GM21723 (cell line): ENCODE data around the gene FASN.

Experiments
- ATAC-seq: cut with Tn5 transposase; IDR thresholded peaks from one replicate; pipeline ENCODE4 v1.9.1; 2021; ENCODE audit warnings: mild to moderate bottlenecking, moderate library complexity; ENCODE audit not compliant: unreplicated experiment

FASN gene

DNA sequence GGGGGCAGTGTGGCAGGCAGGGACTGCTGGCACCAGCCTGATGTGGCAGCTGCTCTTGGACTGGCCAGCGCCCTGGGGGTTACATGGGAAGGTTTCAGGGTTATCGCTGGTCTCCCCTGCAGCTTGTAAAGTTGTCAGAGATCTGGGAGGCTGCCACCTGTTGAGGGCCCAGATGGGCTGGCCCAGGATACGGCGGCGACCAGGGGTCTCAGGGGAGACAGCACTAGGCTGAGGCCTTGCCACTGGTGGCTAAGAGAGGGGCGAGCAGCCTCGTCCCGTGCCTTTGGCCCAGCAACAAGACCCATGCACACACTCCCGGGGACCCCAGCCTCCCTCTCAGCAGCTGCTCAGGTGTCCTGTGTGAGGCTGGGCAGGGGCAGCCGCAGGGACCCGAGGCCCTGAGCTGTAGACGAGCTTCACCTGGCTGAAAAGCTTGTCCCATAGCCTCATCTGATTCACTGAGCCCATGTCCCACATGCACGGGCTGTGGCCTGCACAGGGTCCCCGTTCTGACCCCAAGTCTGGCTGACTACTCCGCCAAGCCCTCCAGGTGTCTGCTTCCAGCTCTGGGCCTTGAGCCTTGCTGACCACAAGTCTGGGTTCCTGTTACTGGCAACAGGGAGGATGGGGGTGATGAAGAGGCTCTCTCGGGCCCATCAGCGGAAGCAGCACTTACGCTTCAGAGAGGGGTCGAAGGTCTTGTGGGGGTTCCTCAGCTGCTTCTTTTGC is 38.6 kb downstream of the FASN start:
- no peak for ATAC-seq

DNA sequence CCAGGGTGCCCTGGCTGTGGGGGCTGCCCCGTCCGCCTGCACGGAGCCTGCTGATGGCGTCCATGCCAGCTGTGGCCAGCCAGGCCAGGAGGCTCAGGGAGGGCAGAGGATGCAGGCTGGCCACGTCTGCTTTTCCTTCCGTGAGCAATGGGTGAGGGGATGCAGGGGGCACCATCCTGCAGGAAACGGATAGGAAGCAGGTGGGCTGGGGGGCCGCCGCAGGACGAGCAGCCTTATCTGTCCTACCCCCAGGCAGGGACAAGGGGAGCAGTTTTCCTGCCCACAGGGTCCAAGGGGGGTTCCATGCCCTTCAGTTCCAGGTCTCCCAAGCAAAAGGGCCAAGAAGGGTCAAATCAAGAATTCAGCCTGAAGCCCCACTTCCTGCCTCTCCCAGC is 39.2 kb downstream of the FASN start:
- ATAC-seq = no peak

DNA sequence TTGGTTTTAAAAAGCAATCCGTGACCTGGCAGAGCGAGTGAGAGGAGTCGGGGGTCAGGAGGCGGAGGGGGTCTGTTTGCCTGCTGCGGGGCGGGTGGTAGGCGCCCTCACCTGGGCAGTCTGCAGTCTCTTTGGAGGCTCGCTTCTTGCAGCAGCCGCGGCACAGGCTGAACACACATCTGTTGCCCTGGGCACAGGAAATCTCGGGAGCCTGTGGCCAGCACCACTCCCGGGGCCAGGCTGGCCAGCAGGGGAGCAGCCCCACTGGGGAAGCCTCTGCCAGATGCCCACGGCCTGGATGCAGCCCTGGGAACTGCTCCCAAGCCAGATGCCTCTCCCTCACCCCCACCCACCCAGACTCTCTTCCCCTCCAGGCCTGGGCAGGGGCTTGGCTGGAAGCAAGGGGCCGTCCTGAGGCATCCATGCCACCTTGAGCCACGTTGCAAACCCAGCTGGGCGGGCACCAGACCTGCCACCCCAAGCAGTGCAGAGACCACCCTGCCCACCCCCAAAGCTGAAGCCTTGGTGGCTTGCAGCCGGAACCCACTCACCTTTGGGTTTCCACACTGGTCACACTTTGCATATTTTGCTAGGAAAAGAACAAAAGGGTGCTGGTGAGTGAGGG is 39.7 kb downstream of the FASN start:
- ATAC-seq = no peak

DNA sequence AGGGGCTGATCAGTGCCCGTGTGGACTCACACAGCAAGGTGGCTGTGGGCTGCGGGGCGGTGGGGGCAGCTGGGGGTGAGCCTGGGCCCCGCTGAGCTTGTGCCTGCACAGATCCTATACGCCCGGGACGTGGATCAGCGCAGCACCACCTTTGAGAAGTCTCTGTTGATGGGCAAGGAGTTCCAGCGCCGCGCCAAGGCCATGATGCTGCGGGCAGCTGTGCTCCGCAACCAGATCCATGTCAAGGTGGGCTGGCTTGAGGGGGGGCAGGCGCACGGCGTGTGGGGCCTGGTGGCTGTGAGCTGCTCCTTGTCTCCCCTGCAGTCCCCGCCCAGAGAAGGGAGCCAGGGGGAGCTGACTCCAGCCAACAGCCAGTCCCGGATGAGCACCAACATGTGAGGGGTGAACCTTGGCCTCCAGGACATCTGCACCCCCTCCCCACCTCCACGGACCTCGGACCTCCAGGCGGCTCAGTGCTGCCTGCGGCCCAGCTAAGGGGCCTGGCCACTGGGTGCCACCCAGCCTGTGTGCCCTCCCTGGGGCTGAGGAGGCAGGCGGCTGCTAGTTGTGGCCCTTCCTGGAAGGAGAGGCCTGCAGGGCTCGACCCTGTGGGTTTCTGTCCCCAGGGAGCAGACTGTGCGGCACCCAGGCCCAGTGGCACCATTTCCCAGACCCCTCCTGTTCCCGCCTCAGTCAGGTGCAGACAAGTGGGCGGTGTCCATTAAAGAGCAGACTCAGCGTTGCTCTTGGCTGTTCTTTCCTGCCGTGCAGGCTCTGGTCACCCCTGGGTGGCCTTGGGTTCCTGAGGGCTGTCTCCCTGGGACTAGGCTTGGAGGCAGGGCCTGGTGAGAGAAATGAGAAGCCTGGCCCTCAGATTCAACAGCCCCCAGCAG is 41.1 kb downstream of the FASN start:
- no peak for ATAC-seq

DNA sequence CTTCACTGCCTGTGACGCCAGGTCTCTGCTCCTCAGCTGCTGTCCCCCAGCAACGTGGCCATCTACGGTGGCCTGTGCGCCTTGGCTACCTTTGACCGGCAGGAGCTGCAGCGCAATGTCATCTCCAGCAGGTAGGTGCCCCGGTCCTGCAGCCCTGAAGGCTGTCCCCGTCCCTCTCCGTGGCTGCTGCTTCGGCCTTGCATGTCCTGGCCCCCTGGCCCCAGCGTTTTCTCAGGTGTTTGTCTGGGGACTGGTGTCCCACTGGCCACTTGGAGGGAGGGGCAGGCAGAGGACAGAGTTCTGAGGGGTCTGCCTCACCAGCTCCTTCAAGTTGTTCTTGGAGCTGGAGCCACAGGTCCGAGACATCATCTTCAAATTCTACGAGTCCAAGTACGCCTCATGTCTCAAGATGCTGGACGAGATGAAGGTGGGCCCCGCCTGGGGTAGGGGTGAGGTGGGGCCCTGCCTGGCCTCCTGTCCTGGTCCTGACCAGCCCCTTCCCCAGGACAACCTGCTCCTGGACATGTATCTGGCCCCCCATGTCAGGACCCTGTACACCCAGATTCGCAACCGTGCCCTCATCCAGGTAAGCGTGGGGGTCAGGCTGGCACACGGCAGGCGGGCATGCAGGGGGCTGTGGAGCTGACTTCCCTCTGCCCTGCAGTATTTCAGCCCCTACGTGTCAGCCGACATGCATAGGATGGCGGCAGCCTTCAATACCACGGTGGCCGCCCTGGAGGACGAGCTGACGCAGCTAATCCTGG is 41.9 kb downstream of the FASN start:
- no peak for ATAC-seq

DNA sequence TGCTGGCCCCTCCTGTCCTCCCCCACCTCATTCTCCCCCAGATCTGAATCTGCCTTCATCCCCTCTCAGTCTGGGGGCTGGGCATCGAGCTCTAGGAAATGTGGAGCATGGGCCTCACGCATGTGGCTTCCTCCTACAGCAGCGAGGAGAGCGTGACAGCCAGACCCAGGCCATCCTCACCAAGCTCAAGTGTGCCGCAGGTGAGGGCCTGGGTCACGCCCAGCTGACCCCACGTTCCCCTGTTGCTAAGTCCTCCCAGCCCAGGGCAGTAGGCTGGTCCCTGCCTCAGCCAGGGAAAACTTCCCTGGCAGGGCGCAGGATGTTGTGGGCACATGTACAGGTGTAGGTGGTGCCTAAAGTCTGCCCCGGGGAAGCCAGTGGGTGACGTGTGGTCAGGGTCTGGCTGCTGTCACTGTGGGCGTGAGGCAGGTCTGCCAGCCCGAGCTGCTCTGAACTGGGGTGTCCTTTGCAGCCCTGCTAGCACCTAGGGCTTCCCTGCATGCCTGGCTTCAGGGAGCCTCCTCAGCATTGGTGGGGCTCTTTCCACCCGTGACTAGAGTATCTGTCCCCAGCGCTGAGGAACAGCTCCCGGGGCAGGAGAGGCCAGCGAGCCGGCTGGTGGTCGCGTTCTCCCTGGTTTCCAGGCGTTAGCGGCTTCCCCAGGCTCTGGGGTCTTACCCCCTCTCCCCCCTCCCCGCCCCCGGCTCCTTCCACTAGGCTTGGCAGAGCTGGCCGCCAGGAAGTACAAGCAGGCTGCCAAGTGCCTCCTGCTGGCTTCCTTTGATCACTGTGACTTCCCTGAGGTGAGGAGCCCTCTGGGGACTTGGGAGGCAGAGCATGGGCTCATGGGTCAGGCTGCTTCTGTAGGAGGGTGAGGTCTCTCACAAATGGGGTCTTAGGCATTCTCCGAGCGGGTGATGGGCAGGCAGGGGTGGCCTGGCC is 42.7 kb downstream of the FASN start:
- ATAC-seq = no peak

DNA sequence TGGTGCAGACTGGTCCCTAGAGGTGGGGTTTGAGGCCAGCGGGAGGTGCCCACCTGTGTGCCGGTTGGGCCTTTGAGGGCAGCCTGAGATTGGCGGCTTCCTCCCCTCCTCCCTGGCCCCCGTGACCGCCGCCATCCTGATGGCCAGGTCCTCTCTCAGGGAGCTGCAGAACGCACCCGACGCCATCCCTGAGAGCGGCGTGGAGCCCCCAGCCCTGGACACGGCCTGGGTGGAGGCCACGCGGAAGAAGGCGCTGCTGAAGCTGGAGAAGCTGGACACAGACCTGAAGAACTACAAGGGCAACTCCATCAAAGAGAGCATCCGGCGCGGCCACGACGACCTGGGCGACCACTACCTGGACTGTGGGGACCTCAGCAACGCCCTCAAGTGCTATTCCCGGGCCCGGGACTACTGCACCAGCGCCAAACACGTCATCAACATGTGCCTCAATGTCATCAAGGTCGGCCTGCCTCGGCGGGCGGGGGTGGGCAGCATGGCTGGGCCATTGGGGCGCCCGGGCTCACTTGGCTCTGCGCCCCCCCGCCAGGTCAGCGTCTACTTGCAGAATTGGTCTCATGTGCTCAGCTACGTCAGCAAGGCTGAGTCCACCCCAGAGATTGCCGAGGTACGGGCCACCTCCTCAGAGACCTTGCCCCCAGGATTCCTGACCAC is 43.5 kb downstream of the FASN start:
- ATAC-seq = no peak

DNA sequence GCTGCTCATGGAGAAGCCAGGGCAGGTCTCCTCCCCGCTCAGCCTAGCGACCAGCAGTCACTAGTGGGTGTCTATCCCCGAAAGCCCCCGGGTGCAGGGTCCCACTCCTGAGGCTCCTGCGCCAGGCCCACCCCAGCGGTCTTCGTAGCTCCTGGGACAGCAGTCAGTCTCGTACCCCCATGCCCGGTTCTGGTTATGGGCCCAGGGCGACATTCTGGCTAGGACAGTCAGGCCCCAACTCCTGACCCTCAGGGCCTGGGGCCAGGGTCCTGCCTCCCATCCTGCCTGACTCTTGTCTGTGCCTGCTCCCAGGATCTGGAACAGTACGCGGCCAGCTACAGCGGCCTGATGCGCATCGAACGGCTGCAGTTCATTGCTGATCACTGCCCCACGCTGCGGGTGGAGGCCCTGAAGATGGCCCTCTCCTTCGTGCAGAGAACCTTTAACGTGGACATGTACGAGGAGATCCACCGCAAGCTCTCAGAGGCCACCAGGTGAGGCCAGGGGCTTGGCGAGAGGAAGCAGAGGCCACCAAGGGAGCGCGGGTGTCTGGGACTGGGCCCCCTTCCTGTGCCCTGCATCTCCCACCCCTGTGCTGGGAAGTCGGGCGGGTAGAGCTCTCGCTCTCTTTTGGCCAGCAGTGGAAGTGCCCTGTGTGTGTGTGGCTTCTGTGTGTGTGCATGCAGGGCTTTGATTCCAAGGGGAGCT is 44.3 kb downstream of the FASN start:
- no peak for ATAC-seq

DNA sequence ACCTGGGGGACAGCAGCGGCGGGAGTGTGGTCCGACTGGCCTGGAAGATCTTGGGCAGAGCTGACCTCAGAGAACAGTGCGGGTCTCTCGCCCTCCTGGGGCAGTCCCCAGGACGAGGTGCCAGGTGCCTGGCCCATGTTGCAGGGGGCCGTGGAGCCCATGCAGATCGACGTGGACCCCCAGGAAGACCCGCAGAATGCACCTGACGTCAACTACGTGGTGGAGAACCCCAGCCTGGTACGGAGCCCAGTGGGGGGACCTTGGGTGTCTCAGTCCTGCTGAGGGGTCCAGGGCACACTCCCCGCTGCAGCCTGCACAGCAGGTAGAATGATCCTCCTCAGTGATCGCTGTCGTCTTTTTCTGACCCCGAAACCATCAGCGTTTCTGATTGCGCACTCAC is 44.9 kb downstream of the FASN start:
- ATAC-seq = no peak

DNA sequence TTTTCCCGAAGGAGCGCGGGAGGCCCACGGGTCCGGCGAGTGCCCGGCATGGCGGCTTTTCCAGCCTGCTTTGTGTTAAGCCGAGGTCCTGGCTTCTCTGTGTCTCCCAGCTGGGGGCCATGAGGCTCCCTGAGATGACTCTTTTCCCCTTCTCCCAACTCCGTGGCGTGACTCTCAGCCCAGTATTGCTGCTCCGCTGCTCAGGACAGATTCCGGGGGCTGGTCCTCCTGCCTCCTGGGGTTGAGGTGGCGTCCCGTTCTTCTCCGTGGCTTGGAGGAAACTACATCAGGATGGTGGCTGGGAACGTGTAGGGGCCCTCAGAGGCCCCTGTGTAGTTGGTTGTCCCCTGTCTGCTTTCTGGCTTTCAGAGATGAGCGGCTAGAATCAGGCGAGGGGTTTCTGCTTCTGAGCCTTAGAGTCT is 45.4 kb downstream of the FASN start:
- ATAC-seq = no peak

DNA sequence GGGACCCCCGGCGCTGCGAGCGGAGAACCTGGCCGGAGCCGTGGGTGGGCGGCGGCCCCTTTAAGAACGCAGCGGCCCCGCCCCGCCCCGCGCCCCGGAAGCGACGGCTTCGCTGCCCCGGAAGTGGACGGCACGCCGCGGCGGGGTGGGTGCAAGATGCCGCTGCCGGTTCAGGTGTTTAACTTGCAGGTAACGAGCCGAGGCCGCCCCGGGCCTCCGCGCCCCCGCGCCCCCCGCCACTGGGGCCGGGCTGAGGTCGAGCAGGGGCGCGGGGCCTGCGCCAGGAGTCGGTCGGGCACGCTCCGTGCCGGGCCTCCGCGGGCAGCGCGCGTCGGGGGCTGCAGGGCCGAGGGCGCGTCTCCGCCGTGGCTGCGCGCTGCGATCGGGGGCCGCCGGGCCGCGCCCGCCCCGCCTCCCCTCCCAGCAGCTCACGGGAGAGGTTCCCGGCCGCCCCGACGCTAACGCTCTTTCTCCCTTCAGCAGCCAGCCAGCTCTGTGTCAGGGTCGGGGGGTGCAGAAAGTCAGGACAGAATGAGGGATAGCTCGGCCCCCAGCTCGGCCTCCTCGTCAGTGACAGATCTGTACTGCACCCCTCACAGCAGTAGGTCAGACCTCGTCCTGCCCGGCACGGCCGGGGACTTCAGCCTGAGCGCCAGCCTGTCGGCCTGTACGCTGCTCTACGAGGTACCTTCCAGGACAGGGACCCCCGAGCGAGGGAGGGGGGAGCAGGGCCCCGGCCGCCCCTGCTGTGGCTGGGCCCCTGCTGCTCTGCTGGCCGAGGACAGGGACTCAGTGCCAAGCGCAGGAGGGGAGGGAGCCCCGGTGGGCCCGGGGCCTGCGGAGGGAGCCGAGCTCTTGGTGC is 46.0 kb downstream of the FASN start, which contains the start of the genes GPS1 and RFNG:
Gene GPS1 (plus strand): TSS at position 123 of the 862 bp plus-strand sequence. CDS start 34 bp downstream, at position 157.
Gene RFNG (minus strand): TSS at position 36 of the 862 bp plus-strand sequence. CDS start 45 bp downstream, outside the sequence.
- peak; percentile 52 for ATAC-seq

DNA sequence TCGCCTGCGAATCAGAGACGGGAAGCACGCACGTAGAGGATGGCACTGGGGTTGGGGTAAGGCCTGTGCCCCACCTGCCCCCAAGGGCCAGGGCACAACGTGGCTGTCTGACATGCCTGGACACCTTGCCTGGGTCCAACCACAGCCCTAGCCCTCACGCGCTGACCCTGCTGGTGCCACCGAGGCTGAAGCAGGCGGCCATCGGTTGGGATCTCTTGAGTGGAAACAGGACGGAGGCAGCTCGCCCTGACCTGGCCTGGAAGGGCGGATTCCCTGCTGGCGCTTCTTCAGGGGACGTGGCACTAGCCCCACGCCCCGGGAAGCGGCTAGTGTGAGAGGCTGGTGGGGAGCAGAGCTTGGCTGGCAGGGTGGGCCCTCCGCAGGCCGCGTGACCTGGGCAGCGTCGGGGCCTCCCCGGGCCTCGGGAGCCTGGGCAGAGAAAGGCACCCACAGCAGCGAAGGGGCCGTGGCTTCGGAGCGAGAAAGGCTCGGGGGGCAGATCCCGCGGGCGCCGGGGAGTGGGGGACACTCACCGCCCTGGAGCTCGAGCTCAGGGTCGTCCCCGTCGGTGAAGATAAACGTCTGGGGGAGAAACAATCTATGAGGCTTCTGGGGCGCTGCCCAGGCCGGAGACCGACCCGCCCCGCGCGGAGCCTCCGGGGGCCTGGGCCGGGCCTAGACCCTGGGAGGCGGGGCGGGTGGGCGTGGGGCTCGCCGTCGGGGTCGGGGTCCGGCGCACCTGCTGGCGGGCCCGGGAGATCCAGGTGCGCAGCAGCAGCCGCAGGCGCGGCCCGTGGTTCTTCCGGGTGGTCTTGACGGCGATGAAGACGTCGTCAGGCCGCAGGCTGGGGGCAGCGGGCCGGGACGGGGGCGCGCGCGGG is 47.0 kb downstream of the FASN start:
- no peak for ATAC-seq

DNA sequence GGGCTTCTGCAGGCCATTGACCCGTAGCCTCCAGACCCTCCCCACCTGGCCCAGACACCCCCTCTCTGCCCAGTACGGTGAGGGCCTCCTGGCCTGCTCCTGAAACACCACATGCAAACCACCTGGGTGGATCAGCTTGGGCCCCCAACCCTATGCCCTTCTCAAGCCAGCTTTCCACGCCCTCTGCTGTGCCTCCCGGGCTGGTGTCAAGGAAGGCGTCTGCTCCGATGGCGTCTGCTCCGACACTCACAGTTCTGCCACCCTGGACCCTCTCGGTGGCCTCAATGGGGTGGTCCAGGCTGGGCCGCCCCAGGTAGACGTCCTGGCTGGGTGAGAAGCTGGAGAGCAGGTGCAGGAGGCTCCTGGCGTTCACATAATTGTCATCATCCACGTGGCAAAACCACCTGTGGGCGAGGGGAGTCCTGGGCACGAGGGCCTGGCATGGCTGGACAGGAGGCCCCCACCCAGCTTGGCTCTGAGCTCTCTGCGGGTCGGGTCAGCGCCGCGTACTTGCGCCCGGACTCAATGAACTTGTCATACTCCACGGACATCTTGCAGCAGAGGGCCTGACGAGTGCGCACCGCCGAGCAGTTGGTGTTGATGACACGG is 47.8 kb downstream of the FASN start:
- ATAC-seq = no peak

DNA sequence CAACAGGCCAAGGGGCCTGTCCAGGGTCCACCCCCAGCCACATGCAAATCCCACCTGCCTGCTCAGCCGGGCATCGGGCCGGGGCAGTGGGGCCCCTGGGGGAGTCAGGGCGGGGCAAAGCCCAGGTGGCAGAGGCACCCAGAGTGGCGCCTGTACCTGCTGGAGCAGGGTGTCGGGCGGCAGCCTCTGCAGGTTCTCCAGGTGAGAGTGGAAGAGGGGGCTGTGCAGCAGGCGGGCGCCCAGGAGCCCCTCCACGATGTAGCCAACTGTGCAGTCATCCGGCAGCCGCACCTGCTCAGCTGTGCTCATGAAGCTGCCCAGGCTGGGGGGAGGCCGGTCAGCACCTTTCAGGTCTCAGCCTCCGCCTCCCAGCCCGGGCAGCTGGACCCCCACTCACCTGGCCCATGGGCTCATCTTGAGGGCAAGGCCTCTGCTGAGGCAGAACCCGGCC is 48.5 kb downstream of the FASN start:
- ATAC-seq = no peak

DNA sequence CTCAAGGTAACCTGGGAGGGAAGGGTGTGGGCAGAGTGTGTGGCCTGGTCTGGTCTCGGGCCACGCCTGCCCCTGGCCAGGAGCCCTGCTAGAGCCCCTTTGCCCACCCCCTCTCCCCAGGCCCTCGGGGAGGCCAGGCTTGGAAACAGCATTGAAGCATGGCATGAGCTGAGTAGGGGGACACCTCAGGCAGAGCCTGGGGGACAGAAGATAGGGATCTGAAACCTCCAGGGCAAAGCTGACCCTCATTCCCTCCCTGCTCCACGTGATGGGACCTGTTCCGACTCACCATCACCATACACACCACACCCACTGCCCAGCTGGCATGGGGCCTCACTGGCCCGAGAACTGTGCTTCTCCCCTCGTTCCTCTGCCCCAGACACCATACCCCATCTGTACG is 48.9 kb downstream of the FASN start:
- no peak for ATAC-seq

DNA sequence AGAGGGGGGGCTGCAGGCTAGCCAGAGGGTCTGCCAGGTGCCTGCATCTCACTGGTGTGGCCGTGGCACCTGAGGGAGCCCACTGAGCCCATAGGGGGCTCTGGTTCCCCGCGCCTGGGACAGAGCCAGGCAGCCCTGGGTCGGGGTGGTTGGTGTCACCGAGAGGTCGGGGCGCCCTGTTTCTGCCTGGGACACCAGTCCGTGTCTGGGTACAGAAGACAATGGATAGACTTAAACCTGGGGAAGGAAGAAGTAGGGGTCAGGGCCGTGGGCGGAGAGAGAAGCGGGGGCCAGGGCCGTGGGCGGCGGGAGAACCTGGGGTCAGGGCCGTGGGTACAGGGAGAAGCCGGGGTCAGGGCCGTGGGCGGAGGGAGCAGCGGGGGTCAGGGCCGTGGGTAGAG is 49.5 kb downstream of the FASN start:
- no peak for ATAC-seq
